Astrocyte of the cerebellum (primary cell): Measurements from ENCODE around the gene NXPH1.

ENCODE experiments used
- DNase-seq: peaks from one replicate; pipeline ENCODE4 v3.0.0-alpha.2; 2011; ENCODE audit warnings: low read depth
- H3K4me3 ChIP-seq: 2 replicates; pipeline ENCODE4 v1.5.1; 2011; ENCODE audit warnings: mild to moderate bottlenecking, low read depth, low read length, moderate library complexity
- in situ Hi-C: cut with HindIII; loops from 2 replicates; pipeline ENCODE4 v1.10.0; 2017; ENCODE audit warnings: low sequenced_read_pairs
- TF ChIP-seq, protein P1 (sequence below): IDR thresholded peaks from 2 replicates; pipeline ENCODE4 v1.5.1; 2012; ENCODE audit warnings: low read length, low read depth, moderate library complexity, mild to moderate bottlenecking; ENCODE audit errors: missing control alignments

The NXPH1 gene

DNA sequence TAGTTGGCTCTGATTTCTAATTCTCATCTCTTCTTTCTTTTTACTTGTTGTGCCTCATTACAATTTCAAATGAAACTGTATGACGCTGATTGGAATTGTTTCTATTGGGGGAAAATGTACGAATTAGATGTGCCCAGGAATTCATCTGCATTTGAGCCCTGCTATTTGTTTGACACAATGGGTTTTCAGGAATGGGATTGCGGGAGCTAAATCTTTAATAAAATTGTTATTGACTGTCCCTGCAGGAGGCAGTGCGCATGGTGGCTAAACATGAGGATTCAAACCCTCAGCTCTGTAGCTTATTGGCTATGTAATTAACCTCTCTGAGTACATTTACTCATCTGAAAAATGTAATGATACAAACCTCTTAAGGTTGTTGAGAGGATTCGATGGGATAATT, 181.6 kb downstream of the NXPH1 start:
- TF ChIP-seq, protein P1, sequence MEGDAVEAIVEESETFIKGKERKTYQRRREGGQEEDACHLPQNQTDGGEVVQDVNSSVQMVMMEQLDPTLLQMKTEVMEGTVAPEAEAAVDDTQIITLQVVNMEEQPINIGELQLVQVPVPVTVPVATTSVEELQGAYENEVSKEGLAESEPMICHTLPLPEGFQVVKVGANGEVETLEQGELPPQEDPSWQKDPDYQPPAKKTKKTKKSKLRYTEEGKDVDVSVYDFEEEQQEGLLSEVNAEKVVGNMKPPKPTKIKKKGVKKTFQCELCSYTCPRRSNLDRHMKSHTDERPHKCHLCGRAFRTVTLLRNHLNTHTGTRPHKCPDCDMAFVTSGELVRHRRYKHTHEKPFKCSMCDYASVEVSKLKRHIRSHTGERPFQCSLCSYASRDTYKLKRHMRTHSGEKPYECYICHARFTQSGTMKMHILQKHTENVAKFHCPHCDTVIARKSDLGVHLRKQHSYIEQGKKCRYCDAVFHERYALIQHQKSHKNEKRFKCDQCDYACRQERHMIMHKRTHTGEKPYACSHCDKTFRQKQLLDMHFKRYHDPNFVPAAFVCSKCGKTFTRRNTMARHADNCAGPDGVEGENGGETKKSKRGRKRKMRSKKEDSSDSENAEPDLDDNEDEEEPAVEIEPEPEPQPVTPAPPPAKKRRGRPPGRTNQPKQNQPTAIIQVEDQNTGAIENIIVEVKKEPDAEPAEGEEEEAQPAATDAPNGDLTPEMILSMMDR: no peak
- in situ Hi-C loops: no loop called here
- no peak overlapping the region for H3K4me3 ChIP-seq
- no peak for DNase-seq

DNA sequence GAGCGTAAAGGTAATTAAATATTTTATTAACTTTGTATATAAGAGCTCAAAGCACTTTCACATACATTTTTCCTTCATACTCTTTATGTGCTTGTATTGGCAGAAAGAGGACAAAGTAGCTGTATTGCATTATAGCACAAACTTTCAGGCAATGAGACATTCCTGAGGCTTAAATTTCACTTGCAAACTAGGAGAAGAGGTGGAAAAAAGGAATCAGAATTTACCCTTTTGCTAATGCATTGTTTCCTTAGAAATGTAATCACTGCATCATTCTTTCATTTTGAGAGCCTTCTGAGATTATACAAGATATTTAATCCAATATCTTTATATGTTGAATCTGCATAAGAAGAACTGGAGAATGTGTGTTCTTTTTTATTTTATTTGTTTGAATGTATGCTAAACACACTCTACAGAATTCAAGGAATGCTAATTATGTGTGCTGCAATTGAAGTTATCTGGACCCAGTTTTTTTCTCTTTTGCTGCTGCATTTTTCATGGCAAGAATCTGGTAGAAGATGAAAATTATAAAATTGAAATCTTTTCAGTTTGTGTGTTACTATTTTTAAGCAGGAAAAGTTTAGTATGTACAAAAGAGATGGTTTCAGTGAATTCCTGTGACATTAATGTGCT, 185.1 kb downstream of the NXPH1 start:
- TF ChIP-seq, protein P1: no peak
- no peak overlapping the region for H3K4me3 ChIP-seq
- no peak for DNase-seq
- in situ Hi-C loops: no loop called here

DNA sequence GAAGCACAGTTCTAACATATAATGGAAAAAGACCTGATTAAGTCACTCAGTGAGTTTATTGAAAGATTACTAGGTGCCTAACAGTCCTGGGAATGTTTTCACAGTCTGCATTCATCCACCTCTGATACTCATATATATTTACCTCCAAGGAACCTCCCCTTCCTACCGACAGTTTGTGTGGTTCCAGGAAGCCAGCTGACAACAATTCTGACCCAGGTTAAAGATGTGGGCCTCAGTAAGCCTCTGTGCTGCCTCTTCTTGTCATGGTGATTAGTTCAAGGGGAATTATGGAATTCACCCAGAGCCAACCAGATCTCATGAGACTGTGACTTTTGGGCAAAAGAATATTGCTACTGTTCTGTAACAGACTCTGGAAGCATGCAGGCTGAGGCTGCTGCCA, 186.8 kb downstream of the NXPH1 start:
- TF ChIP-seq, protein P1: no peak
- in situ Hi-C loops: no loop called here
- no peak for DNase-seq
- no peak overlapping the region for H3K4me3 ChIP-seq

DNA sequence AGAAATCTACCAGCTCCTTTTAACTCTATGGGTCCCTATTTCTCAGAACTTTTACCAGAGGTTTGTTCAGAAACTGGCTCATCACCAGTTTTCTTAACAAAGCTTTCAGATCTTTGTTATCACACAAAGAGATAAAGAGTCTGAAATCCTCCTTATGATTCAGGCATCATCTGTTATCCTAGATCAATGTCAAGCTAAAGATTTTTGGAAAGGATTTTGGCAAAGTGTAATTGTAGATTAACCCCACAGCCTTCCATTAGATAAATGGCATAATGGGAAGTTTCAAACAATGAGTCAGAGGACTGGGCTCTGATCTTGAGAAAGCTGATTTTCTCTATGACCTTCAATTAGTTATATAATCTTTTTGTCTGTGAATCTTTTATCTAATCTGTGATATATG, 192.2 kb downstream of the NXPH1 start:
- no peak overlapping the region for H3K4me3 ChIP-seq
- TF ChIP-seq, protein P1: no peak
- in situ Hi-C loops: no loop called here
- DNase-seq: no peak

DNA sequence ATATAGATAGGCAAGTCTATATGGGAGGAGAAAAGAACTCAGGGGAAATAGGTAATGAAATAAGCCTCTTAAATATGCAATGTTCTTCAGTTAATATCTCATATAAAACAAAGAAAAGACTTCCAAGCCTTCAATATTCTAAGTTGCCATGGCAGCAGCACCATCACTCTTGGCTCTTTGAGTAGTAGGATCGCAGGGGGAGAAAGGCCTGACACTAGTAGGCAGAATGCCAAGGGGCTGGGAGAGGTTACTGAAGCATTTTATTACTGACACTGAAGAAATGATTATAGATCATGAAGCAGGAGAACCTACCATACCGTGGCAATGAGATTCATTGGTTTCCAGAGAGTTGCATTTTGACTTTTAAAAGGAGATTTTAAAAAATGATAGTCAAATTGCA, 193.9 kb downstream of the NXPH1 start:
- DNase-seq: no peak
- TF ChIP-seq, protein P1: no peak
- in situ Hi-C loops: no loop called here
- H3K4me3 ChIP-seq: no peak overlapping the region

DNA sequence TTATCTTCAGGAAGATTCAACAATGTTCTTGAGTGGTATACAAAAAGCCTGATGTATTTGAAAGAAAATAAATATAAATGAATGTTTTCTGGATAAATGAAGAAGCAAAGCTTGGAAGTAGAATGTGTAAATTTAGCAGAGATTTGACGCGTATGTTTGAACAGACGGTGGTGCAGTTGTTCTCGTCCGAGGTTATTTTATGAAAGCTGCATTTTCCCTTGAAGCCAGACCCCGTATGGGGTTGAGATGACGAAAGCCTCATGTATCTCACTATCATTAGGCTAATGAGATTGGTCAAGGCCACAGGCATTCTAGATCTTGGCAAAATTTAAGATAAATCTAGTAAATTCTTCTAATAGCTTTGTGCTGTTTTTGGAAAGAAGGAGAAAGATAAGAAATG, 195.2 kb downstream of the NXPH1 start:
- no peak for DNase-seq
- in situ Hi-C loops: no loop called here

More for the DNA sequence above, 195.2 kb downstream of the NXPH1 start:
- no peak overlapping the region for H3K4me3 ChIP-seq
- TF ChIP-seq, protein P1: no peak
